ENCODE data around the gene FAM162A. TPM values are rescaled to one million over a fixed set of nuclear protein-coding genes. Genes with fewer than 3 reads are reported as not detected.

Gene FAM162A
- total RNA-seq, 1 donor from 2014 or later: 51.2 TPM

- no peak overlapping the region for H3K4me3 Mint-ChIP-seq
- no peaks in the 10 kb centered on the region for H3K27me3 Mint-ChIP-seq (ENCODE audit: low read depth)
- TF ChIP-seq, protein P1, sequence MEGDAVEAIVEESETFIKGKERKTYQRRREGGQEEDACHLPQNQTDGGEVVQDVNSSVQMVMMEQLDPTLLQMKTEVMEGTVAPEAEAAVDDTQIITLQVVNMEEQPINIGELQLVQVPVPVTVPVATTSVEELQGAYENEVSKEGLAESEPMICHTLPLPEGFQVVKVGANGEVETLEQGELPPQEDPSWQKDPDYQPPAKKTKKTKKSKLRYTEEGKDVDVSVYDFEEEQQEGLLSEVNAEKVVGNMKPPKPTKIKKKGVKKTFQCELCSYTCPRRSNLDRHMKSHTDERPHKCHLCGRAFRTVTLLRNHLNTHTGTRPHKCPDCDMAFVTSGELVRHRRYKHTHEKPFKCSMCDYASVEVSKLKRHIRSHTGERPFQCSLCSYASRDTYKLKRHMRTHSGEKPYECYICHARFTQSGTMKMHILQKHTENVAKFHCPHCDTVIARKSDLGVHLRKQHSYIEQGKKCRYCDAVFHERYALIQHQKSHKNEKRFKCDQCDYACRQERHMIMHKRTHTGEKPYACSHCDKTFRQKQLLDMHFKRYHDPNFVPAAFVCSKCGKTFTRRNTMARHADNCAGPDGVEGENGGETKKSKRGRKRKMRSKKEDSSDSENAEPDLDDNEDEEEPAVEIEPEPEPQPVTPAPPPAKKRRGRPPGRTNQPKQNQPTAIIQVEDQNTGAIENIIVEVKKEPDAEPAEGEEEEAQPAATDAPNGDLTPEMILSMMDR (IDR thresholded peaks at IDR 0.05; ENCODE audit: unreplicated experiment): no peak
- peaks cover 11% of the 10 kb centered on the region for H3K36me3 Mint-ChIP-seq
- H3K4me1 Mint-ChIP-seq: no peaks in the 10 kb centered on the region
- no peaks in the 10 kb centered on the region for H3K9me3 Mint-ChIP-seq
- no peak for DNase-seq (ENCODE audit: low spot score in 2 of 2, unreplicated experiment in 2 of 2)
- no peak overlapping the region for H3K27ac Mint-ChIP-seq
Measured at GRCh38 chr3:122405015-122405414, 21.0 kb downstream of the FAM162A start.

GRCh38 chr3:122406198-122406597, 22.2 kb downstream of the FAM162A start:
- H3K4me3 Mint-ChIP-seq: no peak overlapping the region
- H3K27ac Mint-ChIP-seq: no peak overlapping the region
- no peaks in the 10 kb centered on the region for H3K9me3 Mint-ChIP-seq
- peaks cover 12% of the 10 kb centered on the region for H3K36me3 Mint-ChIP-seq
- no peaks in the 10 kb centered on the region for H3K27me3 Mint-ChIP-seq (ENCODE audit: low read depth)
- DNase-seq (ENCODE audit: low spot score in 2 of 2, unreplicated experiment in 2 of 2): no peak
- TF ChIP-seq, protein P1 (IDR thresholded peaks at IDR 0.05; ENCODE audit: unreplicated experiment): no peak
- H3K4me1 Mint-ChIP-seq: no peaks in the 10 kb centered on the region

- no peak for DNase-seq (ENCODE audit: low spot score in 2 of 2, unreplicated experiment in 2 of 2)
- TF ChIP-seq, protein P1 (IDR thresholded peaks at IDR 0.05; ENCODE audit: unreplicated experiment): no peak
- H3K4me1 Mint-ChIP-seq: peaks cover 2% of the 10 kb centered on the region
- H3K27ac Mint-ChIP-seq: no peak overlapping the region
- no peaks in the 10 kb centered on the region for H3K9me3 Mint-ChIP-seq
- H3K4me3 Mint-ChIP-seq: no peak overlapping the region
- H3K27me3 Mint-ChIP-seq (ENCODE audit: low read depth): no peaks in the 10 kb centered on the region
- H3K36me3 Mint-ChIP-seq: peaks cover 12% of the 10 kb centered on the region
Measured at GRCh38 chr3:122407946-122408345, 24.0 kb downstream of the FAM162A start.

GRCh38 chr3:122409446-122409845, 25.5 kb downstream of the FAM162A start:
- H3K4me1 Mint-ChIP-seq: peaks cover 10% of the 10 kb centered on the region
- TF ChIP-seq, protein P1 (IDR thresholded peaks at IDR 0.05; ENCODE audit: unreplicated experiment): no peak
- H3K27ac Mint-ChIP-seq: no peak overlapping the region

DNA sequence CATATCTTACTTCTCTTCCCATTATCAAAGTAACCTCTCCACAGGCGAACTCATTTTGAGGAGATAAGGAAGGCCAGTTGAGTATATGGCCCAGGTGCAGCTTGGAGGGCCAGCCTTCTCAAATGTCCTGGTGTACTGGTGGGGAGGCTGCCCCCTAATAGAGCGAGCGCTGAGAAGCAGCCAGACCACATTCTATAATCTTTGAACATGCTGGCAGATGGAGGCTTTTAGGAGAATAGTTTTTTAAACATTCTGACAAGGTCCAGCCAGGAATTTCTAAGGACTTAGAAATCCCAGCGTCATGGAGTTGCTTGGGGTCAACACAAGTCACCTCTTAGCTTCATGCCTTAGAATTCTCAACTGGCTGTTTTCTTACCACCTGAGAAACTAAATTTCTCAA, 26.1 kb downstream of the FAM162A start:
- Mint-ChIP-seq H3K4me1 (peaks cover 17% of the 10 kb centered on the region), H3K9me3 (no peaks in the 10 kb centered on the region), H3K4me3 (no peak overlapping the region), H3K27me3 (ENCODE audit: low read depth) (no peaks in the 10 kb centered on the region), H3K27ac (no peak overlapping the region), H3K36me3 (peaks cover 12% of the 10 kb centered on the region)
- DNase-seq (ENCODE audit: low spot score in 2 of 2, unreplicated experiment in 2 of 2): no peak
- TF ChIP-seq, protein P1 (IDR thresholded peaks at IDR 0.05; ENCODE audit: unreplicated experiment): no peak

More at GRCh38 chr3:122409446-122409845, 25.5 kb downstream of the FAM162A start:
- DNase-seq (ENCODE audit: low spot score in 2 of 2, unreplicated experiment in 2 of 2): no peak
- Mint-ChIP-seq H3K9me3 (no peaks in the 10 kb centered on the region), H3K27me3 (ENCODE audit: low read depth) (no peaks in the 10 kb centered on the region), H3K4me3 (no peak overlapping the region), H3K36me3 (peaks cover 12% of the 10 kb centered on the region)

DNA sequence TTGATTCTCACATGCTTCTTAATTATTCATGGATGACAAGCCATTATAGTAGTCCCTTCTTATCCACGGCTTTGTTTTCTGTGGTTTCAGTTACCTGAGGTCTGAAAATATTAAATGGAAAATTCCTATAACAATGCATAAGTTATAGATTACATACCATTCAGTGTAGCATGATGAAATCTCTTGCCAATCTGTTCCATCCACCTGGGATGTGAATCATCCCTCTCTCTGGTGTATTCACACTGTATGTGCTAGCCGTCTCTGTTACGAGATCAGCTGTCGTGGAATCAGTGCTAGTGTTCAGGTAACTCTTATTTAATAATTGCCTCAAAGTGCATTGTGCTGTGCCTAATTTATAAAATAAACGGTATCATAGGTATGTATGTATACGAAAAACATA, 26.7 kb downstream of the FAM162A start:
- no peak overlapping the region for H3K27ac Mint-ChIP-seq
- no peak overlapping the region for H3K4me3 Mint-ChIP-seq
- no peaks in the 10 kb centered on the region for H3K9me3 Mint-ChIP-seq
- no peaks in the 10 kb centered on the region for H3K27me3 Mint-ChIP-seq (ENCODE audit: low read depth)
- DNase-seq (ENCODE audit: low spot score in 2 of 2, unreplicated experiment in 2 of 2): no peak
- H3K36me3 Mint-ChIP-seq: peaks cover 9% of the 10 kb centered on the region
- TF ChIP-seq, protein P1 (IDR thresholded peaks at IDR 0.05; ENCODE audit: unreplicated experiment): no peak
- H3K4me1 Mint-ChIP-seq: peaks cover 20% of the 10 kb centered on the region

All from mesothelial cell of epicardium (in vitro differentiated cells).